Measurements from ENCODE around the gene GFAP. TPM values are rescaled to one million over a fixed set of nuclear protein-coding genes. Genes with fewer than 3 reads are reported as not detected.

The GFAP gene
- total RNA-seq: not detected in 2 replicates

DNA sequence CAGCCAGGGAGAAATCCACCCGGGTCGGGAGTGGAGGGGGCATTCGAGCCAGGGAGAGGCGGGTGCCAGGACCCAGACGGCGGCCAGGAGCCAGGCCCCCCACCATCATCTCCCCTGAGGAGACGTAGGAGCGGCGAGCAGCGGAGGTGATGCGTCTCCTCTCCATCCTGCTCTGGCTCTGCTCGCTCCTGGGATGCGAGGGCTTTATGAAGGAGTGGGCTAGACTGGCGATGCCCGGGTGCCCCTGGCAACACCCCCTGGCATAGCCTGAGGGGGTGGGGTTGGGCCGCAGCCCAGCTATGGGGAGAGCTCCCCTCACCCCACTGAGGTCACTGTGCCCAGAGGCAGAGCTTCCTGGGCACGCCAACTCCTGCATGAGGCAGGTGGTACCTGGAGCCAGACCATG lies at the start of gene GFAP:
Gene GFAP (minus strand): TSS at position 180 of the 406 bp plus-strand sequence. CDS start 14 bp downstream, at position 166.
- intact Hi-C loops (cut with micrococcal nuclease): no loop called here

- intact Hi-C loops (cut with micrococcal nuclease): loop anchor here (10.0 kb wide), 1 partner anchor 263 kb away; the partner anchor contains the start of gene FMNL1
Observed at GRCh38 chr17:44961921-44962350, 46.6 kb upstream of the GFAP start.

GRCh38 chr17:44960691-44961090 lies 45.4 kb upstream of the GFAP start:
- intact Hi-C loops (cut with micrococcal nuclease): loop anchor here (10.0 kb wide), 1 partner anchor 264 kb away; the partner anchor contains the start of gene FMNL1

DNA sequence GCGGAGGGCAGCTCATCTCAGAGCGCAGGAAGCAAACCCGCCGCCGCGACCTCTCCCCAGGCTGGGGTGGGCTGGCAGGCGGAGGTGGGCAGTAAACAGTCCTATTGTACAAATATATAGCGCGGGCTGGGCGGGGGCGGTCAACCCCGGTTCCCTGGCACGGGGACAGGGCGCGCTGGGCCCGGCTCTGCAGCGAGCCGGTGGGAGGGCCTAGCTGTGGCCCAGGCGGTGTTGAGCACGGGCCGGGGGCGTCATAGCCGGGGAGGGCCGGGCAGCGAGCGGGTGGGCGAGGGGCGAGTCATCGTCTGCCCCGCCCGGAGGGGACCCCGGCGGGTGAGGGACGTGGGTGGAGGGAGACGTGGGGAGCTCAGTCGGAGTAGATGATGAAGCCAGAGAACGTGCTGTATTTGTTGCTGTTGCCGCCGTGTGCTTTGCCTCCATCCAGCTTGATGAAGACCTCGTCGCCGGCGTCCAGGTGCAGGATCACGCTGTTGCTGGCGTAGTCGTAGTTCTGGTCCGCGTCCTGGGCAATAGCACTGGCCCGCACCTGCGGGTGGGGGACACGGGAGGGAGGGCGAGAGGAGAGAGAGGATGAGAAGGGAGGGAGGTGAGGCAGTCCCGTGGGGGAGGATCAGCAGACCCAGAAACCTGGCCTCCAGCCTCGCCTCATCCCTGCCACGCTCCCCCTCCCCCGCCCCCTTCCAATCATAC lies 44.7 kb upstream of the GFAP start:
- intact Hi-C loops (cut with micrococcal nuclease): loop anchor here (10.0 kb wide), 1 partner anchor 265 kb away; the partner anchor contains the start of gene FMNL1

GRCh38 chr17:44956998-44957981 lies 42.0 kb upstream of the GFAP start:
- intact Hi-C loops (cut with micrococcal nuclease): no loop called here

GRCh38 chr17:44955674-44956425 lies 40.5 kb upstream of the GFAP start:
- intact Hi-C loops (cut with micrococcal nuclease): no loop called here

GRCh38 chr17:44952946-44953475 lies 37.7 kb upstream of the GFAP start:
- intact Hi-C loops (cut with micrococcal nuclease): no loop called here

DNA sequence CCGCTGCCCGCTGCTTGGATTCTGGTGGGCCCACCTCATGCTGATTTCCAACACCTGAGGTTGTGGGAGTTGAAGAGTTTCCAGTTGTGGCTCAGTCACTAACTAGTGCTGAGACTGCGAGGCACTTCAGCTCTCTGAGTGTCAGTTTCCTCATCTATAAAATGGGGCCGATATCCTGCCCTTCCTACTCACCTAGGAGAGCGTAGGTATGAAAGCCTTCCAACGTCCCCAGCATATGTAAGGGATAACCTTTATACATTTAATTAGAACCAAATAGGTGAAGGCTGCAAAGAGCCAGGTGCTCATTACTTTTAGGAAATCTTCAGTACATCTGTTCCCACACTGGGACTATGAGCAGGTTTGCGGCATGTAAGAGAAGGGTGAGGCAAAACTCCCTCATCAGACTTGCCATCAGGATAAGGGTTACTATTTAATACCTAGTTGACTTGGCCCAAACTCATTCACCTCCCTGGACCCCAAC lies 33.1 kb upstream of the GFAP start:
- intact Hi-C loops (cut with micrococcal nuclease): loop anchor here (10.0 kb wide), 1 partner anchor 366 kb away; the partner anchor contains the start of gene MAP3K14

DNA sequence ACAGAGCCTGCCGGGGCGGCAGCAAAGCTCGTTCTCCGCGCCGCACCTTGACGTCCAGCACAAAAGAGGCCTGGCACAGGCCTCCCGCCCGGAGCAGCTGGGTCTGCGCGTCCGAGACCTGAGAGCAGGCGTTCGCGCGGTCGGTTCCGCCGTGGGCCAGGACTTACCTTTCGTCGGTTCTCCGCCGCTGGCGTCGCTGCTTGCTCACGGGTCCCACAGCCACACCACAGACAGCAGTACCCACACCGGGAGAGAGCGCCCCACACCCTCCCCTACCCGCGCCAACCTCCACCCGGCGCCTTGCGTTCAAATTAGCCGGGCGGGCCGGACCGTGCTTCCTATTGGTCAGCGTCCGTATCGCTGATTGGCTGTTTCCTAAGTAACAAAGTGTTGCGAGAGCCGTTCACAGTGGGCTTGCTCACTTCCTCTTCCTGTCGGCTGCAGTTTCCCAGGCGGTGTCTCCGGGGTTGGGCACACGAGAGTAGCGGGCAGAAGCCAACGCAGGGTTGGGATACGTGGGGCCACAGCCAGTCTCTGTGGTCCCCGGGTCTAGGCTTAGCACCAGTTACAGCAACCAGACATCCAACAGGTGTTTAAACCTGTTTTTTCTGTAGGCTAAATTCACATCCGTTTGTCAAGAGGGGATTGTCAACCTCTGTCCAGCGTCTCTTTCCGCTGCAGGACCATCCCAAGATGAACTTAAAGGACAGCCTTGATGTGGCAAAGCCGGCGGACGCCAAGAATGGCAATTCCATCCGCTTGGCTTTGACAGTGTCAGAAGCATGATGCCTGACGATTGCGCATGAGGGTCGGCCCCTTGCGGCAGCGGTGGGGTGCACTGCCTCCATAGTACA lies 32.4 kb upstream of the GFAP start, which contains the start of gene KIF18B:
Gene KIF18B (minus strand): TSS at position 313 of the 854 bp plus-strand sequence. CDS start 11,429 bp downstream, outside the sequence.
- intact Hi-C loops (cut with micrococcal nuclease): loop anchor here (1.0 to 10.0 kb wide), 7 partner anchors 21 to 367 kb away; partner anchors contain the start of genes C1QL1, EFTUD2, MAP3K14 and NMT1

GRCh38 chr17:44945652-44946051 lies 30.4 kb upstream of the GFAP start:
- intact Hi-C loops (cut with micrococcal nuclease): loop anchor here (1.0 to 10.0 kb wide), 4 partner anchors 8 to 369 kb away; partner anchors contain the start of gene MAP3K14

DNA sequence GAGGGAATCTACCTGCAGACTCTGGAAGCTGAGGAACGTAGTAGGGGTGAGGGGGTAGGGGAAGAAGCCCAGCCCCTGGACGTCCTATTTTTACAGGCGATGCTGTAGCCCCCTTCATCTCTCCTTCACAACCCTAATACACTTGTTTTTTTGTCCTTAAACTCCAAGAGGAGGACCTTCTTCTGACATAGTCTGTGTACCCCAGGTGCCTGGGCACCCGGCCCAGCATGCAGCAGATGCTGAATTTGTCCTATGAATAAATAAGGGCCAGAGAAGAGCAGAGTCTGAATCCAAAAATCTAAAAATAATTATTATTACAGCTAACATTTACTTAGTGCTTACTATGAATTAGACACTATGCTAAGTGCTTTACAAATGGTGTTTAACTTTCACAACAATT lies 27.2 kb upstream of the GFAP start:
- intact Hi-C loops (cut with micrococcal nuclease): loop anchor here (10.0 kb wide), 1 partner anchor 372 kb away; the partner anchor contains the start of gene MAP3K14

DNA sequence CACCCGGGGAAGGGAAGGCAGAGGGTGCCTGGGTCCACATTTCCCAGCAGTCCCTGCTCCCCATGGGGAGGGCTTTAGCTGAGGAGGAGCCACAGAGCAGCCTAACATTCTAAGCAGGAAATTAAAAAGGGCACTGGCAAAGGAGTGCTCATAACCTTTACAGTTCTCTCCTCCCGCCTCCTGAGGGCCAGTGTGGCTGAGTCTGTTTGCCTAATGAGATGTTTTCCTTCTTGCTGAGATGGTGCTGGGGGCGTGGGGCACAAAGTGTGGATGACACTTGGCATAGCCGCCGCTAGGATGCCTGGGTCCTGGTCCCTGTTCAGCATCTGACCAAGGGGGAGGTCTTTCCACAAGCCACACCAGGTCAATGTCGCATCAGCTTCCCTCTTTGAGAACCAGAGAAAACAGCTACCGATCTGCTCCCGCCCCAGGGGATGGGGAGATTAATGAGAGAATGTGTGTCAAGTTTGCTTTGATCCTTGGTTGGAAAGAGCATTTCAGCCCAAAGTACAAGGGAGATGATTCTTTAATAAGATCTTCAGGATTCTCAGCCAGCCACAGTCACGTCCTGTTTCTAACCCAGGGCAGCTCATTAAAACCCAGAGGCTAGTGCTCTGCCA lies 26.5 kb upstream of the GFAP start:
- intact Hi-C loops (cut with micrococcal nuclease): loop anchor here (10.0 kb wide), 1 partner anchor 373 kb away; the partner anchor contains the start of gene MAP3K14

DNA sequence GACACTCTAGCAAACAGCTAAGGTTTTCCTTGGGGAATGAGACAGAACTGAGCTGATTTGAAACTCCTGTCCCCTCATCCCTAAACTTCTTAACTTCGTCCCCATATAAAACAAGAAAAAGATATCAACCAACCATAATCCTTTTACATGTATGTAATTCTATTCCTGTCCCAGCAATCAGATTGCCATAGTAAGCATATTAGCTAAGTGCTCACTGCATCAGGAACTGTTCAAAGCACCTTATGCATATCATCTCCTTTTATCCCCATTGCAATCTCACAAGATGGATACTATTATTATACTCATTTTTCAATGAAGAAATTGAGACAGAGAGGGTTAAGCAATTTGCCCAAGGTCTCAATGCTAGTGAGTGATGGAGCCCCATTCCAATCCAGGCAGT lies 25.5 kb upstream of the GFAP start:
- intact Hi-C loops (cut with micrococcal nuclease): loop anchor here (10.0 kb wide), 1 partner anchor 374 kb away; the partner anchor contains the start of gene MAP3K14

- intact Hi-C loops (cut with micrococcal nuclease): loop anchor here (10.0 kb wide), 1 partner anchor 374 kb away; the partner anchor contains the start of gene MAP3K14
Observed at GRCh38 chr17:44940317-44940716, 25.0 kb upstream of the GFAP start.

- intact Hi-C loops (cut with micrococcal nuclease): no loop called here
Observed at GRCh38 chr17:44935116-44935515, 19.8 kb upstream of the GFAP start.

GRCh38 chr17:44934745-44935105 lies 19.4 kb upstream of the GFAP start:
- intact Hi-C loops (cut with micrococcal nuclease): no loop called here

GRCh38 chr17:44933824-44934744 lies 18.8 kb upstream of the GFAP start:
- intact Hi-C loops (cut with micrococcal nuclease): no loop called here

- intact Hi-C loops (cut with micrococcal nuclease): no loop called here
Observed at GRCh38 chr17:44932787-44933097, 17.4 kb upstream of the GFAP start.

Measured in T-helper 1 cell treated with Interleukin-12 subunit alpha and Interleukin-12 subunit beta and Interleukin-4 antibody, amounts not matched to agents 30 ng/mL and 1 ng/mL, for 36 hours (primary cell).